Inferior parietal cortex (tissue), 1 donor: ENCODE data around the gene CD69.
"Not testable (repeated sequence)": the region's sequence is repeated elsewhere in the genome, so short reads cannot be mapped to it uniquely, and the experiment has no call there.

Experiments
- DNase-seq: peaks from one replicate; pipeline ENCODE4 v3.0.0-alpha.2; 2016; ENCODE audit errors: extremely low spot score

CD69 gene

GRCh38 chr12:9719790-9720189 lies 40.9 kb downstream of the CD69 start:
- peak; percentile 43 for DNase-seq

- DNase-seq, result no peak
Measured at GRCh38 chr12:9718968-9719367, 41.7 kb downstream of the CD69 start.

GRCh38 chr12:9717070-9717925 lies 43.4 kb downstream of the CD69 start:
- DNase-seq, result no peak

GRCh38 chr12:9713032-9713558 lies 47.6 kb downstream of the CD69 start:
- DNase-seq, result not testable (repeated sequence)

GRCh38 chr12:9711664-9712063 lies 49.0 kb downstream of the CD69 start:
- no peak for DNase-seq

- no peak for DNase-seq
Measured at GRCh38 chr12:9710584-9711375, 49.9 kb downstream of the CD69 start.

GRCh38 chr12:9708853-9709252 lies 51.8 kb downstream of the CD69 start:
- DNase-seq, result no peak

- DNase-seq, result peak; percentile 64
Measured at GRCh38 chr12:9707864-9708808, 52.6 kb downstream of the CD69 start.

GRCh38 chr12:9707356-9707755 lies 53.3 kb downstream of the CD69 start:
- DNase-seq, result no peak

DNA sequence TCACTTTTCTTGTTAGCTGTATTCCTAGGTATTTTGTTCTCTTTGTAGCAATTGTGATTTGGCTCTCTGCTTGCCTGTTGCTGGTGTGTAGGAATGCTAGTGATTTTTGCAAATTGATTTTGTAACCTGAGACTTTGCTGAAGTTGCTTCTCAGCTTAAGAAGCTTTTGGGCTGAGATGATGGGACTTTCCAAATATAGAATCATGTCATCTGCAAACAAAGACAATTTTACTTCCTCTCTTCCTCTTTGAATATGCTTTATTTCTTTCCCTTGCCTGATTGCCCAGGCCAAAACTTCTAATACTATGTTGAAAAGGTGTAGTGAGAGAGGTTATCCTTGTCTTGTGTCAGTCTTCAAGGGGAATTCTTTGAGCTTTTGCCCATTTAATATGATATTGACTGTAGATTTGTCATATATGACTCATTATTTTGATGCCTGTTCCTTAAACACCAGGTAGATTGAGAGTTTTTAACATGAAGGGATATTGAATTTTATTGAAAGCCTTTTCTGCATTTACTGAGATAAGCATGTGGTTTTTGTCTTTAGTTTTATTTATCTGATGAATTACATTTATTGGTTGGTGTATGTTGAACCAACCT lies 54.5 kb downstream of the CD69 start:
- no peak for DNase-seq

DNA sequence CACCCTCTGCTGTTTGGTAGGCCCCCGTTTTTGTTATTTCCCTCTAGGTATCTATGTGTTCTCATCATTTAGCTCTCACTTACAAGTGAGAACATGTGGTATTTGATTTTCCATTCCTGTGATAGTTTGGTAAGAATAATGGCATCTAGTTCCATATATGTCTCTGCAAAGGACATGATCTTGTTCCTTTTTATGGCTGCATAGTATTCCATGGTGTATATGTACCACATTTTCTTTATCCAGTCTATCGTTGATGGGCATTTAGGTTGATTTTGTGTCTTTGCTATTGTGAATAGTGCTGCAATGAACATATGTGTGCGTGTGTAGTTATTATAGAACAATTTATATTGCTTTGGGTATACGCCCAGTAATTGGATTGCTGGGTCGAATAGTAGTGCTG lies 56.1 kb downstream of the CD69 start:
- DNase-seq, result not testable (repeated sequence)
